ENCODE data around the gene ENPP3.
"Not testable (repeated sequence)": the region's sequence is repeated elsewhere in the genome, so short reads cannot be mapped to it uniquely, and the experiment has no call there.

The ENPP3 gene

DNA sequence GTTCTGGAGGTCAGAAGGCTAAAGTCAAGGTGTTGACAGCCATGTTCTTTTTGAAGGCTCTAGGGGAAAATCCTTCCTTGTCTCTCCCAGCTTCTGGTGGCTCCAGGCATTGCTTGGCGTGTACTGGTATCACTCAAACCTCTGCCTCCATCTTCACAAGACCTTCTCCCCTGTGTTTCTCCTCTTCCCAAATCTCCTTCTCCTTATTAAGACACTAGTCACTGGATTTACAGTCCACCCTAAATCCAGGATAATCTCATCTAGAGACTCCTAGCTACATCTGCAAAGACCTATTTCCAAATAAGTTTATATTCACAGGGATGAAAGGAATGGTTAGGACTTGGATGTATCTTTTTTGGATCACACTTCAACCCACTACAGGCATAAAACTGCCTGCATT, 99.7 kb downstream of the ENPP3 start:
- DNase-seq (ENCODE audit: low read depth) = no peak

DNA sequence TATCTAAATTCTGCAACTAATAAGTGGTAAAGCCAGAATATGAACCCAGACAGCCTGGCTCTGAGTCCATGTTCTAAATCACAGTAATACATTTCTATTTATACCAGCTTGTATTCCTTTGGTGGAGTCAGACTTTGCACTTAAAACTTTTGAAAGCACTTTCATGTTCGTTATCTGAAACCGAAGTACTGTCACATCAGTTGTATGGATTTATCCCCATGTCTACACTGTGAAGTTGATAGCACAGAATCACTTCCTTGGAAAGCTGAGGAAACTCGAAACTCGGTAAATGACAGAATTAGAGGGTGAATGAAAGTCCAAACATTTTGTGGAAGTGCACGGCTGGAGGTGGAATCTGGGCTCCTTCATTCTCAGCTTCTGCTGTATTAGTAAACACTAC, 102.0 kb downstream of the ENPP3 start:
- no peak for DNase-seq (ENCODE audit: low read depth)

DNA sequence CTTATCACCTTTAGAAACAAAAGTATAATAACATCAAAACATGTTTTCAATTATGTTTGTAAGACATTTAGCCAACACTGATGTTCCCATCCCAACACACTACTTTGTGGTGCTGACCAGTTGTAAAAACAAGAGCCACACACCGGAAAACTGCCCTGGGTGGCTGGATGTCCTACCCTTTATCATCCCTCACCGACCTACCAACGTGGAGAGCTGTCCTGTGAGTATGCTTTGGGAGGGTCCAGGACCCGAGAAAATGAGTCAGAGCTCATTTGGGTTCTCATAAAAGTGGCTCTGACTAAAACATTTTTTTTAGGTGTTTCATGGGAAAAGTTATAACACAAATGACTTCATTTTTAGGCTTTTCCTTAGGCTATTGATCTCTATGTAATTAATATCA, 103.1 kb downstream of the ENPP3 start:
- DNase-seq (ENCODE audit: low read depth) = no peak

DNA sequence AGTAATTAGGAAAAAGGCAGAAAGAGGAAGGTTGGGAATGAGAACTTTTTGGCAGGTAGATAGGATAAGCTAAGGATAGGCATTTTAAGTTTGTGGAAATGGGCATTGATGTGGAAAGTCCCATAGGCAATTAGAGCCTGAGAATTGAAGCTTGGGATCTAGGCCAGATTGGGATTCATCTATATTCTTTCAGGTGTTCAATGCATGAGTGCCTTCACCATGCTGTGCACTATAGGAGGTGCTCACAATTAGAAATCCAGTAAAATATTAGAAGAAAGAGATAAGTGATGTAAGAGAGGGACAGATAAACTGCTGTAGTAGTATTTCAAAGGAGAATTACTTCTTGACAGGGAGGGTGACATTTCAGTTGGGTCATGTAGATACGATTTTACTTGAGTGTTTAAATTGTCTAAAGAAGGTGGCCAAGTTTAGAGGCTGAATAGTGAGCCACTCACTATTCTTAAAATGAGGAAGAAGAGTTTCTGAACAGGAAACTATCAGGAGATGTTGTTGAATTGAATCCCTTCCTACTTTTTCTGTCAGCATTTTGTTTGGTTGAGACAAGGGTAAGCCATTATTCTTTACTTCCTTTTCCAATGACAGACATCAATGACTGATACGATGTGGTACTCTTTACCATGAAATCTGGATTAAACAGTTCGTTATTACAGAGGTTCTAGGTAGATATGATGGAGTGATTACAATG, 104.7 kb downstream of the ENPP3 start:
- no peak for DNase-seq (ENCODE audit: low read depth)

DNA sequence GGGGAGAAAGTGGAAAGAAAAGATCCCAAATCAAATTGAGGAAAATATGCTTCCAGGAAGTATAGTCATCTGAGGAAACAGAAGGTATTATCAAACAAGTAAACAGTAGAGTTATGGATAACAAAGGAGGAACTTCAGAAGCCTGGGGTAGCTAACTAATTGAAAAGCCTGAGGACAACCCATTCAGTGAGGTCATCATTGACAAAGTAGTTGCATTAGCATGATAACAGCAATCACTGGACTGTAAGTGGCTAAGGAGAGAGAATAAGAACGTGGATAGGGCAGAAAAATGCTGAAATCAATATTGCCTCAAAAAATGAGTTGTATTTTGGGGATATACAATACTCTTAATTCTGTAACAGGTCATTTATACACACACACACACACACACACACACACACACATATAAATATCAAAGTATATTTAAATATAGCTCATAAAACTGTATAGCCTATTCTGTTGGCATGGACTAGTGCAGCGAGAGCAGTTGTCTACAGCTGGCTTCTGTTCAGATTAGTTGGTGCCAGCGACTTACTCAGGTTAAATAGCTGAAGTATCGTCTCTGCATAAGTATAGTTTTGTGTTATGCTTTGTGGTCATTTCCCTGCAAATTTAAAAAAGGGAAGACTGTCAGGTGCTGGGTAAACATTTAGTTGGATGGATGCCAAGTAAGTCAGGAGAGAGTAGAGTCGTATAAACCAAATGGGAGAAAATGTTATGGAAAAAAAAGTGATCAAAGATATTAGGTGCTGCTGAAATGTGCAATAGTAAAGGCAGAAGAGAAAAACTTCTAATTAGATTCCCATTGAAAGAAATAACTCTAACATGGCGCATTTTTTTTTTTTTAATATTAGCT, 107.6 kb downstream of the ENPP3 start:
- no peak for DNase-seq (ENCODE audit: low read depth)

DNA sequence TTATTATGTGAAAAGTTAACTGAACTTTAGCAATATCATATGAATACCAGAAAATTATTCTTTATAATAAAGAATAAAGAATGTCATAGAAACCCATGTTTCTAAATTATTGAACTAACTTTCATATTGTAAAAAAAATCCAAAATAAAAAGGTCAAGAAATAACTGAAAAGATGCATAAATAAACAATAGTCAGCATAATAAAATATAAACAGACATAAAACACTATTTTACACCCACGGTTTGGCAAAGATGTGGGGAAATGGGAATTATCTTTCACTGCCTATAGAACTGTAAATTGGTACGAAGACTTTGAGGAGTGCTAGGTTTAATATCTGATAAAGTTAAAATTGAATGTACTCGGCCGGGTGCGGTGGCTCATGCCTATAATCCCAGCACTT, 108.4 kb downstream of the ENPP3 start:
- DNase-seq (ENCODE audit: low read depth) = no peak

DNA sequence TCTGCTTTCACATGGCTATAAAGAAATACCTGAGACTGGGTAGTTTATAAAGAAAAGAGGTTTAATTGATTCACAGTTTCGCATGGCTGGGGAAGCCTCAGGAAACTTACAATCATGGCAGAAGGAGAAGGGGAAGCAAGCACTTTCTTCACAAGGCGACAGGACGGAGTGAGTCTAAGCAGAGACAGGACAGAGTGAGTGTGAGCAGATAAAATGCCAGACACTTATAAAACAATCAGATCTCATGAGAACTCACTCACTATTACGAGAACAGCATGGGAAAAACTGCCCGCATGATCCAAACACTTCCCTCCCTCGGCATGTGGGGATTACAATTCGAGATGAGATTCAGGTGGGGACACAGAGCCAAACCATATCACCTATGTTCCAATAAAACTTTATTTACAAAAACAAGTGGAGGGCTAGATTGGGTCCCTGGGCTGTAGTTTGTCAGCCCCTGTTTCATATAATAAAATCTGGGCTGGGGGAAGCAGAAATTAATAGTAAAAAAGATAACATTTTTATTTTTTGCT, 110.8 kb downstream of the ENPP3 start:
- no peak for DNase-seq (ENCODE audit: low read depth)

DNA sequence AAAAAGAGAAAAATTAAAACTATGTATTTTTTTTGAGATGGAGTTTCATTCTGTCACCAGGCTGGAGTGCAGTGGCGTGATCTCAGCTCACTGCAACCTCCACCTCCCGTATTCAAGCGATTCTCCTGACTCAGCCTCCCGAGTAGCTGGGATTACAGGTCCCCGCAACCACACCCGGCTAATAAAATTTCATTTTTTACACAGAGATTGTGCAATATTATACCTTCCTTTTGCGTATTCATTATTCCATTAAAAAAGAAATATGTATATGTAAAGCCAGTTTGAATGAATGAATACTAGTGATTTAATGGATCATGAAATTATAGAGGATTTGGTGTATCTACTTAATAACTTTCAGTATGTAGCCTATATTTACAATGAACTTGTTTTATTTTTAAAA, 111.9 kb downstream of the ENPP3 start:
- DNase-seq (ENCODE audit: low read depth) = no peak

DNA sequence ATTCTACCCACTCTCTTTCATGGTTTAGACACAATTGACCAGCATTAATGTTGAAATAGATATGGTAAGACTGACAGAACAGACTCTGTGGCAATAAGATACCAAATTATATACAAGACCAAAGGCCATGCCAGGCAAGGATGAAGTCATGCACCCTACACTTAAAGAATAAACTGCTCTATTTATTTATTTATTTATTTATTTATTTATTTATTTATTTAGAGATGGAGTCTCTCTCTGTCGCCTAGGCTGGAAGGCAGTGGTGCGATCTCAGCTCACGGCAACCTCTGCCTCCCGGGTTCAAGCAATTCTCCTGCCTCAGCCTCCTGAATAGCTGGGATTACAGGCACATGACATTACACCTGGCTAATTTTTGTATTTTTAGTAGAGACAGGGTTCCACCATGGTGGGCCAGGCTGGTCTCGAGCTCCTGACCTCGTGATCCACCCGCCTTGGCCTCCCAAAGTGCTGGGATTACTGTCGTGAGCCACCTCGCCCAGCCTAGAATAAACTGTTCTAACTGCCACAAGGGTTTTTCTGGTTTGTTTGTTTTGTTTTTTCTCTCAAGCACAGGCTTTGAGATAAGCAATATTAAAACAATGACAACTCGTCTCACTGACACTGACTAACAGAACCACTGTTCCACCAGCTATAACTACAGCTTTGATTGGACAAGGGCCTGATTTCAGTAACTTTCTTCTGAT, 114.1 kb downstream of the ENPP3 start:
- not testable (repeated sequence) for DNase-seq (ENCODE audit: low read depth)

DNA sequence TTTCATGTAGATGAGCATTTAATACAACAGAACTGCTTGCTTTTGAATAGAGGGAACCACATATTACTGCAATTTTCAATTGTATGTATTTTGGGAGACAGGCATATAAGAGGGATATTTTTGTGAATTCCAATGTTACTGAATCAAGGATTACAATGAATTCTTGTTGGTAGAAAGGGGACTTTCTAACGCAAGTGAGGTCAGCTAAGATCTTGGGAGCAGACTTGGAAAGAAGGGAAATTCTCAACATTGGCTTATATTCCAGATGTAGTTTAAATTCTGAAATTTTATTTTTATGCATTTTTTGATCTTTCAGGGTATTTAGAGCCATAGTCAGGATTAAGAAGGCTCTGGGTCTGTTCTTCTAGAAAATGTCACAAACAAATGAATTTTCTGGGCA, 117.0 kb downstream of the ENPP3 start:
- DNase-seq (ENCODE audit: low read depth) = no peak

DNA sequence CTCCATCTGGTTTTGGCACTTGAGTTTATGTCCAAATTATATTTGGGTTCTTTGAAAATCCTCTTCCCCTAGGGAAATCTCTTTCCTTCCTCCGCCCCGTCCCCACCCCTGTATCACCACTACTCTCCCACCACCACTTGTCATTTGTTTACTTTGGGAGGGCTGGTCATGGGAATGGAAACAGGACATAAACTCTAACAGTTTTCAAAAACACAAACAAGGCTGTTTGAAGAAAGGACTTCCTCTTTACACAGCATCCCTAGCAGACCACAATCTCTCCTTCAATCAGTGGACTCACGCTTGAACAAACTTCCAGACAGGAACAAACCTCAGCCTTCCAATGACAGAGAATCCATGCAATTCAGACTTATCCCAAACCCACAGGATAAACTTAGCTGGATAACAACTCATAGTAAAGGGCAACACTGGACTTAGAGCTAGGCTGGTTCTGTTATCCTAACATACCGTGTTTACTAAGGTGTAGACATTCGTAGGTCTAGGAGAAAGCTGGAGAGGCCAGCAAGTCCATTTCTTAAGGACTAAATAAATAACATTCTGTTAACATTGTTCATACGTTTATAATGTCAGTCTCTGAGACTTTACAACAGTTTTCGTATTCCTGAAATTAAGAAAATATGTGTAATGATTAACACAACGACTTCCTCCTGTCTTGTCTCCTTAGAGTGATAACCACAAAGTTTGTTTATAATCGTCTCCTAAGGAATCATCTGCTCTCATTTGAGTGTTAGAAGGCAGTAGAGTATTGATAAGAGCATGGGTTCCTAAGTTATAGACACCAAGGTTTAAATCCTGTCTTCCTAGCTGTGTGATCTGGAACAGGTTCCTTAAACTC, 117.8 kb downstream of the ENPP3 start:
- DNase-seq (ENCODE audit: low read depth) = no peak

DNA sequence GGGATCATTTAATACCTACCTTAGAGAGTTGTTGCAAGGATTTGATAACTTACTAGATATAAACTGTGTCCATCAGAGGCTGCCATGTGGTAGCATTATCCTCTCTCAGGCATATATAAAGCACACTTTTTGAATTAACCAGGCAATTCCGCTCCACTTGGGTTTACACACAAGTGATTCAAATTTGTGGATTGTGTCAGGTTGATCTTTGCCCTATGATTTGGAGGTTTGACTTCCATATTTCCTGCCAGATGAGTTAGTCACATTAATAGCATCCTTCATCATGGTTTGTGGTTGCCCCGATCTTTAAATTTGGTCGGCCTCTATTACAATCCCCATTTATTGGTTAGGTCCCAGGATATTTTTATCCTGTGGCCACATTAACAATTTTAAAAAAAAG, 118.5 kb downstream of the ENPP3 start:
- DNase-seq (ENCODE audit: low read depth) = no peak

DNA sequence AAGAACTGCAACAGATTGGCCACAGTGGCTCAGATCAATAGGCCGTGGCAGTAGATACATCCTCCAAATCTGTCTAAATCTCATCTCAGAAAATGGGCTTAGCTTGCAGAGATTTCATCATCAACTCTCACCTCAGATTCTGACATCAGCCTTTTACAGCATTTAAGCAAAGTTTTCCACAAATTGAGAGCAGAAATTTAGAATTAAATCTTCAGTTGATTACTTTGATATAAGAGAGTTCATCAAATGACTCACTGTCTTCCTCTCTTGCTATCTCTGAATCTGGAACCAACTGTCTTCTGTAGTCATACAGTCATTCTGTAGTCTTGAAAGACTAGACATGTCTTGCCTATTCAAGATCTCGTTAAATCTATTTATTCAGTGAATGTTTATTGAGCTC, 118.9 kb downstream of the ENPP3 start:
- no peak for DNase-seq (ENCODE audit: low read depth)

DNA sequence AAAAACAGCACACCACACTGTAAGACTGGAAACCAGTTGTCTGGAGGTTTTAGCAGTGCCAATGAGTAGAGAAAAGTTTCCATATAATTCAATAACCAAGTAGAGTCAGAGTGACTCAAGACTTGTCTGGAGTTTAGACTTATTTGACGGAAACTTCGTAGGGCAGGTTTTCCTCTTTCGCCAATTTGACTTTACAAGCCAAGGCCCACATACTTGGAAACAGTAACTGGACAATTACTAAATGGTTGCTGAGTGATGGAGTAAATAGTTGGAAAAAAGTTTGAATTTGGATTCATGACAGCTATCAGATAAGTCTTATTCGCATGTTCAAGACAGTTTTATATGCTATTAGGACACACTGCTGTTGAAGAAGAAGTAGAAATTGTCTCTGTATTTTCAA, 121.8 kb downstream of the ENPP3 start:
- no peak for DNase-seq (ENCODE audit: low read depth)

DNA sequence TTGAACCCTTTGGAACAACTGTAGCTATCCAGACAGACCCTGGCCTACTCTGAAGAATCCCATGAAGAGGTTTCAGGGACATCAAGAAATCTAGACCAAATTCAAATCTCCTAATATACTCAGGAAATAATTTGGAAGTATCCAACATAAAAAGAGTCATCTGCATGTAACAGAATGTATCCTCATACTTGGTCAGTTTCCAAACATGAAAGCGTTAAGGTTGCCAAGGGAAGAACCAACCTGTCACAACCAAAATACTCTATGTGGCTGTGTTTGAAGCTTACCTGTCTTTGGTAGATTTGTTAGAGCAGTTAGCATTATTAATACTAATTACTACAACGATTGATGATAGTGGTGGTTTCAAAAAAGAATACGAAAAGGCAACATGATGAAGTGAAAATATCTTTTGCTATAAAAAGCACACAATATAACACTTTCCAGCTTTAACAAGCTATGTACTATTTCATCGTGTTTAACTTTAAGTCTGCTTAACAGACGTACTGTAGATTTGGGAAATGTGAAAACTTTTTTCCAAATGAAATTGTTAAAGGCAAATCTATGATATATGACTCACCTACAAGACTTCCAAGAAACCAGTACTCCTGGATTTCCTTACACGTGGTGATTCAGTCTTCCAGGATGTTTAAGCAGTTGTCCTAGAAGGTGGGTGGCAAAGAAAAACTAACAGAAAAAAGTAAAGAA, 124.1 kb downstream of the ENPP3 start:
- no peak for DNase-seq (ENCODE audit: low read depth)

DNA sequence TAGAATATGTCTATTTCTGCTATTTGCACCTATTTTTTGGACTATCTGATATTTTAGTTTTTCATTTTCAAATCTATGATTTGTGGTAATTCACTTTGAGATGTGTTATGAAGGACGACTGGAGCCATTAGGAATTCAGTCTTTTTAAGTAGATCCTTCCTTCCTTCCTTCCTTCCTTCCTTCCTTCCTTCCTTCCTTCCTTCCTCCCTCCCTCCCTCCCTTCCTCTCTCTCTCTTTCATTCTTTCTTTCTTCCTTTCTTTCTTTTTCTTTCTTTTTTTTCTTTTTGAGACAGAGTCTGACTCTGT, 124.6 kb downstream of the ENPP3 start:
- DNase-seq (ENCODE audit: low read depth) = no peak

DNA sequence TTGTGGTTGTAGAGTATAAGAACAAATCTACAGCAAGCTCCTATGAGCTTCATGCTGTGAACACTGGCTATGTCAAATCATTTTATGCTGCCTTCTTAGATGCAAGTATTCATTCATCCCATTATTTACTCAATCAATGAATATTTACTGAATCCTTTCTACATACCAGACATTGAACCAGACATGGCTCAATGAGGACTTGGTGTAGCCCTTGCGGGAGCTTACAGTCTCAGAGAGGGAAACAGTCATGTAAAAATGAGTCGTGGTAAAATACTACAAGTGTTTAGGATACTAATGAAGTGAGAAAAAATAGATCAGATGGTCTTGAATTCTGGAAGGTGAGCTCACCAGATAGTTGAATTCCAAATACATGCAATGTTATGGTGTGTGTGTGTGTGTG, 125.9 kb downstream of the ENPP3 start:
- no peak for DNase-seq (ENCODE audit: low read depth)

DNA sequence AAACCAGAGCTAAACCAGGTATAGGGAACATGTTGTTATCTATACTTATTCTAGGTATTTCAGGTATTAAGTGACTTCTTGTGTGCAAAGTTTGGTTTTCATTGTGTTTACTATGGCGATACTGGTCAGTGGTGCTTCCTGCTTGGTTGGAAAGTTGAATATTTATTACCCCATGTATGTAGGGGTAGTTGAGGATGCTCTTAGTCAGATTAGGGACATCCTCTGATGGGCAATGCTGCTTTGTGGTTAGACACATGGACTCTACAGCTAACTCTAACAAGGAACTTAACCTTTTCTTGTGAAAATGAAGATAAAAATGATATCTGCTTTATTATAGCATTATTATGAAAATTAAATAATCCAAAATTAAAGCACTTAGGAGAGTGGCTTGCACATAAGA, 126.6 kb downstream of the ENPP3 start:
- DNase-seq (ENCODE audit: low read depth) = no peak

DNA sequence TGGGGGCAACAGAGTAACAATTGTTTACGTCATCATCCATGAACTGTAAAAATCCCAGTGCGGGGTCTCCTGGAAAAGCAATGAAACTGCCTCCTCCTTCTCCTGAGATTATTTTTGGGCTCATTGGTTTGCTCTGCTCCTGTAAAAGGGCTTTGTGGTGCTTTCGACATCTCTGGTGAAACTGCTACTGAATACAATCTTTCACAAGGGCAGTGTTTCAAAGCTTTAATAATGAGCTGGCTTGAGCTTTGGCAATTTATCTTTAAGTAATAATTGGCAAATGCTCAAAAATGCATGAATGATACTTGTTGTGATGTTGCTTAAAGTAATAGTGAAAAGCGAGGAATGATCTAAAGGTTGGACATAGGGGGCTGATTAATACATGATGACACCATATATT, 127.2 kb downstream of the ENPP3 start:
- DNase-seq (ENCODE audit: low read depth) = no peak

DNA sequence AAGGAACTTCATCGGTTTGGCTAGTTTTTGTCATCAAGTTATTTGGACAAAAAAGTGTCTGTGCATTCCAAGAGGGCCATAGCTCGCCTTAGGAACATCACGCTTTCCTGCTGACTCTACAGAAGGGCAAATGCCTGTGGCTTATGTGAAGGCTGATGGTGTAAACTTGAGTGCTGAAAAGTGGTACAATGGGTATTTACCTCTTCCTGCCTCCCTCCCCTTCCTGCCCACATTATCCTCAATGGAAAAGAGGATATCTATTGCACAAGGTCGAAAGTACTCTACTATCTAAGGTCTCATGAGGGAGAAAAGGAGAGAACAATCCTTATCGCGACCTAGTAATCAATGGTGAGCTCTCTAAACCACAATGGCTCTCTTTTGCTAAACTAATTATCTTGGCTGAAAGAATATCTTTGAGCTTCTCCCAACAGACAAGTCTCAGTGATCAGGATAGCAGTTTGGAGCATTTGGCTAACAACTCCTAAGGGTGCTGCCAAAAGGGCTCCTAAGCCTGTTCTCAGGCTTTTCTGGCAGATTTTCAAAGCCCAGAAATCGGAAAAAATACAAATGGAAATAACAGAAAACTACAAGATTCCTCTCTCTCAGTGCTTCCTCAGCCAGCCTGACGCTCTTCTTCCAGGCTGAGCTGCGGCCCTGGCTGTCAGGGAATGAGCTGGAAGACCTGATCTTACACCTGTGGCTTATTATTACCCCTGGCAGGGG, 128.1 kb downstream of the ENPP3 start:
- DNase-seq (ENCODE audit: low read depth) = no peak

DNA sequence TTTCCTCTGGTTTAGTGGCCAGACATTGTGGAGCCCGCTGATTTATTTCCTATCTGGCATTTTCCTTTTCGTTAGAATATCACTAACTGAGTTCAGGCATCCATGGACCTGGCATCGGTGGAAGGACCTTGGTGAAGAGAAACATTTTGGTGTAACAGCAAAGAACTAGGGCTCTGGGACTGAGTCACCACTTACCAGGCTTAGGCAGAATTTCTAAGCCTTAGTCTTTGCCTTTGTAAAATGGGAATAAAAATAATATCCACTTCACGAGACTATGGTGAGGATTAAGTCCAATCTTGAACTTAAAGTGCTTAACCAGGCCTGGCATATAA, 128.7 kb downstream of the ENPP3 start:
- no peak for DNase-seq (ENCODE audit: low read depth)

Data from activated T-cell treated with anti-CD3 and anti-CD28 coated beads for 1 hour (primary cell).